Epithelial cell of esophagus (primary cell): ENCODE results near the gene ING5.

Source experiments
- DNase-seq: peaks from one replicate; pipeline ENCODE4 v3.0.0; 2010; ENCODE audit warnings: low read depth
- H3K4me3 ChIP-seq: 2 replicates; pipeline ENCODE4 v1.5.1; 2011; ENCODE audit warnings: mild to moderate bottlenecking, low read length, control low read depth
- TF ChIP-seq, protein P1 (sequence below): IDR thresholded peaks from 2 replicates; pipeline ENCODE4 v1.5.1; 2011; ENCODE audit warnings: low read depth, mild to moderate bottlenecking, low read length, control low read depth, inconsistent platforms; ENCODE audit not compliant: insufficient read depth; ENCODE audit errors: missing control alignments

Gene ING5

DNA sequence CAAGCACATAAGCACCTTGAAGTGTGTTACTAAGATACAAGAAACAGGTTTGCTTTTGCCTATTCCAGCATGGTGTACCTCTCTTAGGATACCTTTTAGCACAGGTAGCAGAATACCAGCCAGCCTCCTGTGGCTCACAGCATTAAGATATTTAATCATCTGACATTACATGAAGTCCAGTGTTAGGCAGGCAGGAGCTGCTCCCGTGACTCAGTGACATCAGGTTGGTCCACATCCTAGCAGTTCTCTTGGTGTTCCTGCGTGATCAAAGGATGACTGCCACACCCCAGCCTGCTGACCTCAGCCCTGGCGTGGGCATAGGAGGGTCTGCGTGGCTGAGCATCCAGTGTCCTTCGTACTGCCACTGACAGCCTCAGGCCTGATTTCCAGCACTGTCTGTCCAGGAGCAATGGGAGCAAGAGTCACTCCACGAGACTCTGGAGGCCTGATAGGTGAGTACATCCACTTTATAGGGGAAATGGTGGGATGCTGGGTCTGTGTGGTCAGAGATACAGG, 11.6 kb upstream of the ING5 start:
- H3K4me3 ChIP-seq: no peak overlapping the region
- DNase-seq: no peak
- TF ChIP-seq, protein P1, sequence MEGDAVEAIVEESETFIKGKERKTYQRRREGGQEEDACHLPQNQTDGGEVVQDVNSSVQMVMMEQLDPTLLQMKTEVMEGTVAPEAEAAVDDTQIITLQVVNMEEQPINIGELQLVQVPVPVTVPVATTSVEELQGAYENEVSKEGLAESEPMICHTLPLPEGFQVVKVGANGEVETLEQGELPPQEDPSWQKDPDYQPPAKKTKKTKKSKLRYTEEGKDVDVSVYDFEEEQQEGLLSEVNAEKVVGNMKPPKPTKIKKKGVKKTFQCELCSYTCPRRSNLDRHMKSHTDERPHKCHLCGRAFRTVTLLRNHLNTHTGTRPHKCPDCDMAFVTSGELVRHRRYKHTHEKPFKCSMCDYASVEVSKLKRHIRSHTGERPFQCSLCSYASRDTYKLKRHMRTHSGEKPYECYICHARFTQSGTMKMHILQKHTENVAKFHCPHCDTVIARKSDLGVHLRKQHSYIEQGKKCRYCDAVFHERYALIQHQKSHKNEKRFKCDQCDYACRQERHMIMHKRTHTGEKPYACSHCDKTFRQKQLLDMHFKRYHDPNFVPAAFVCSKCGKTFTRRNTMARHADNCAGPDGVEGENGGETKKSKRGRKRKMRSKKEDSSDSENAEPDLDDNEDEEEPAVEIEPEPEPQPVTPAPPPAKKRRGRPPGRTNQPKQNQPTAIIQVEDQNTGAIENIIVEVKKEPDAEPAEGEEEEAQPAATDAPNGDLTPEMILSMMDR: no peak

DNA sequence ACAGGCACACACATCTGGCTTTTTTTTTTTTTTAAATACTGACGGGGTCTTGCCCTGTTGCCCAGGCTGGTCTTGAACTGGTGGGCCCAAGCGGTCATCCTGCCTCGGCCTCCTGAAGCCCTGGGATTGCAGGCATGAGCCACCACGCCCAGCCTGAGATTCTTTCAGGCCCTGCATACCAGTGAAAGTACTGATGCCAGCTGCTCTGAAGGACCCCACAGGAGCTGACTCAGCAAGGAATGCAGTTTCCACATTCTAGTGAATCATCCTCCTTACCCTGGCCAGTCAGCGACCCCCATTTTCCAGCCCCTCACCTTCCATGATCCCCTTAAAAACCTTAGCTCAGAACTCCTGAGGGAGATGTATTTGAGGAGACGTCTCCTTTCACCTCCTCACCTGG, 9.4 kb upstream of the ING5 start:
- no peak overlapping the region for H3K4me3 ChIP-seq
- peak; percentile 48 for DNase-seq
- TF ChIP-seq, protein P1: no peak

DNA sequence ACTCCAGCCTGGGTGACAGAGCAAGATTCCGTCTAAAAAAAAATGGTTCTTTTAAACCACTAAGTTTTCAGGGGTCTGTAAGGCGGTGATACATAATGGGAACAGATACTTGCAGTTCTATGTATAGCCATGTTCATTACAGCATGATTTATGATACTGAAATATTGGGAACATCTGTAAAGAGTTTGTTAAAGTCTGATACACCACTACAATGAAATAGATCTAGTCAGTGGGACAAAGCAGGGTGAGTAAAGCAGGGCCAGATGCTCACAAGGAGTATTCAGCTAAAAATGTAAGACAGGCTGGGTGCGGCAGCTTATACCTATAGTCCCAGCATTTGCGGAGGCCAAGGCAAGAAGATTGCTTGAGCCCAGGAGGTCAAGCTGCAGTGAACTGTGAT, 6.2 kb upstream of the ING5 start:
- H3K4me3 ChIP-seq: no peak overlapping the region
- no peak for DNase-seq
- TF ChIP-seq, protein P1: no peak

DNA sequence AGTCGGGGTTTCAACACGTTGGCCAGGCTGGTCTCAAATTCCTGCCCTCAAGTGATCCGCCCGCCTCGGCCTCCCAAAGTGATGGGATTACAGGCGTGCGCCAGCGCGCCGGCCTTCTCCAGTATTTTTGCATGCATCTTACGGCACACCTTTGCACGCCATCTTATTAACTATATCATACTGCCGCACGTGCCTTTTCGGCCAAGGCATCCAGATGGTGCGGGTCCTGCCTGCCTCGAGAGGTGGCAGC, 765 bp upstream of the ING5 start:
- no peak for DNase-seq
- peak overlapping the region; percentile 67 for H3K4me3 ChIP-seq
- TF ChIP-seq, protein P1: peak; percentile 51

DNA sequence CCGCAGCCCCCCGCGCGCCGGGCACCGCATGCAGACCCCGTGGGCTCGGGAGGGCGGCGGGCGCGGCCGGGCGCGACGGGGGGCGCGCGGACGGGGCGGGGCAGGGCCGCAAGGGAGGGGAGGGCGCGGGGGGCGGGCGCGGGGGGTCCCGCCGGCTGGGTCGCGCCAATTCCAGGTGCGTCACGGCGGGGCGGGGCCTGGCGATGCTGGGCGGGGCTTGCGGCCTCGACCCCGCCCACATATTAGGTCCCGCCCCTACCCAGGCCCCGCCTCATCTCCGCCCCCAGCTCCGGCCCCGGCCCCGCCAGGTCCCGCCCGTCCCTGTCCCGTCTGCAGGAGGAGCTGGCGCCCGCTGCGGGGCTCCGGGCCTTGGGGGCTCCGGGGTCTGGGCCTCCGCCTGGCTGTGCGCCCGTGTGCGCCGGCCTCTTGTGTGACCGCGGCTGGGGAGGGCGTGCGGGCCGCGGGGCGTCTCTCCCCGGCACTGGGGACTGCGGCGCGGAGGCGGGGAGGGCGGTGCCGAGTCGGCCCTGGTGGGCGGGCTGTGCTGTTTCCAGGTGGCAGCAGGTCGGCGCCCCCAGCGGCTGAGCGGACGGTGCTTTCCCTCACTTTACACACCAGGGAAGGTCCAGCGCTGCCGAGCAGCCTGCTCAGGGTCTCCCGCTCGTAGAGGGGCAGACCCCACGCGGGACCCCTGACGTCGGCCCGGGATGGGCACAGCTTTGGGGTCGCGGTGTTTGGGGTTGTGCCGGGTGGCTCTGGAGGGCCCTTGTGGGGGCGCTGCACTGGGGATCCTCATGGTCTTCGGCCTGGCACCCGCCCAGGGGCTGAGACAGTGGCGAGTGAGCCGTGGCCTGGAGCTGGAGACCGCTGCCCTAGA, 554 bp downstream of the ING5 start:
- DNase-seq: peak; percentile 86
- TF ChIP-seq, protein P1: no peak

DNA sequence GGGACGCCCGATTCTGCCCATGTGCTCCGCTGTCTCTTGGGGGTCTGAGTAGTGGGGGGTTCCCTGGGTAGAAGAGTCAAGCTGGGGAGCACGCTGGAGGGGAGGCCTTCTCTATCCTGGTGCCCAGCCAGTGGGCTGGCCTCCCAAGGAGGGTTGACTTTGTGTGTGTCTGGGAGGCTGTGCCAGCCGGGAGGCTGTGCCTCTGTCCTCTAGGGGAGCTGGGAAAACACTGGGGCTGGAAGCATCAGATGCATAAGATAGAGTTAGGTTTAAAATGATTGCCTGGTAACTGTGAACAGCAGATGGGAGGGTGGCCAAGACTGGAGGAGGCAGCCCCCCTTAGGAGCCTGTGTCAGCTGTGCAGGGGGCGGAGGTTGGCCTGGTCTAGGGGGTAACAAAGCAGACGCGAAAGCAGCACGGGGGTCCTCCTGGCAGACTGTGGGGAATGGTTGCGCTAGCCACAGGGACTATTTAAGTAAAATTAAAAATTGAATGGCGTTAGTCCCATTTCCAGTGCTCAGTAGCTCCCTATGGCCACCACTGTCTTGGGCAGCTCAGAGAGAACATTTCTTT, 1.3 kb downstream of the ING5 start:
- DNase-seq: no peak
- H3K4me3 ChIP-seq: peak overlapping the region; percentile 75
- TF ChIP-seq, protein P1: no peak

More for the DNA sequence above, 554 bp downstream of the ING5 start:
- H3K4me3 ChIP-seq: peak overlapping the region; percentile 75
